ENCODE results near the gene DIS3L2.

DNA sequence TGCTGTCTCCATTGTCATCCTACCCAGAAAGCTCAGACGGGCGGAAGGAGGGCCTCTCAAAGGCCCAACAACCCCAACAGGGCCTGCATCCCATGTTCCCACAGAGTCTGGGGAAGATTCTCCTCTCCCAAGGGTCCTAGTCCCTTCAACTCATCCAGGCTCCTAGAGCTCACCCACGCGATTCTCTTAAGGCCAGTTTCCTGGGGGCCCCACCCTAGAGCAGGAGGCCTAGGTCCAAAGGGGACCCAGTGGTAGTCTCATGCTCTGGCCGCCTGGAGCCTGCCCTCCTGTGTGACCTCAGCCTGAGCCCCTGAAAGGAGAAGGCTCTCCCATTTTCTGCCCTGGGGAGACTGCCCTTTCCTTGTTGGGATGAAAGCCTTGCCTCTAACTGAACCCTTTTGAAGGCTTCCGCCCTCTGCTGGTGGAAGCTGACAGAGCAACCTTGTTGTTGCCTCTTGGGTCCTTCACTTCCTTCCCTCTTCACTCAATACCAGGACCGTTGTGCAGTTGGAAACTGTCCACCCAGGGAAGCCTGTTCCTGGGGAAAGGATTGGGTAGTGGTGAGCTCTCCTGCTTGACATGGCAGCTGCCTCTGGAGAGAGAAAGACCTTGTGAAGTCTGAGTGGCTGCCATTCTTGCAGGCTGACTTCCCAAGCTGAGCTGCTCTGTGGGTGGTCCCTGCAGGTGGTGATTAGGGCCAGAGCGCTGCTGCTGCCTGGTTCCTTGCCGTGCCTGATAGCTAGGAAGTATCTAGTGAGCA is 331.1 kb downstream of the DIS3L2 start:
- TF ChIP-seq RARB (CRISPR knock-in tag; IDR thresholded peaks at IDR 0.05) (no peak), CSDC2 (CRISPR knock-in tag; IDR thresholded peaks at IDR 0.05) (no peak), ZFP3 (CRISPR knock-in tag; IDR thresholded peaks at IDR 0.05) (no peak), ZFP30 (CRISPR knock-in tag; IDR thresholded peaks at IDR 0.05) (no peak), PATZ1 (CRISPR knock-in tag; IDR thresholded peaks at IDR 0.05; ENCODE audit: borderline replicate concordance) (no peak), BACH2 (CRISPR knock-in tag; IDR thresholded peaks at IDR 0.05; ENCODE audit: borderline replicate concordance) (no peak), ARNTL (CRISPR knock-in tag; IDR thresholded peaks at IDR 0.05; ENCODE audit: borderline replicate concordance, low read depth) (no peak)

Data from SK-N-SH treated with all-trans-retinoic acid at 6 μM for 48 hours (cell line).